GM20000 (cell line): ENCODE measurements around the gene SGTA.

ENCODE experiments used
- DNase-seq: peaks from one replicate; pipeline ENCODE4 v3.0.0; 2012; ENCODE audit warnings: low spot score
- CTCF ChIP-seq: IDR thresholded peaks from 2 replicates; pipeline ENCODE4 v1.5.1; 2012; ENCODE audit warnings: mild to moderate bottlenecking, control low read depth; ENCODE audit errors: extremely low read depth, missing control alignments

The SGTA gene

GRCh38 chr19:2790557-2791271, 7.6 kb upstream of the SGTA start:
- no peak for TF ChIP-seq CTCF
- no peak for DNase-seq

- no peak for TF ChIP-seq CTCF
- no peak for DNase-seq
Measured at GRCh38 chr19:2790194-2790556, 7.1 kb upstream of the SGTA start.

GRCh38 chr19:2788237-2788636, 5.2 kb upstream of the SGTA start:
- DNase-seq: no peak
- TF ChIP-seq CTCF: no peak

- no peak for DNase-seq
- no peak for TF ChIP-seq CTCF
Measured at GRCh38 chr19:2787115-2787514, 4.0 kb upstream of the SGTA start.

- peak; percentile 98 for DNase-seq
Measured at GRCh38 chr19:2785244-2785997, 2.3 kb upstream of the SGTA start, which contains the start of gene THOP1. Gene THOP1 (plus strand): TSS chr19:2785503. CDS start chr19:2785663, 160 bp downstream.

GRCh38 chr19:2783781-2784145, 690 bp upstream of the SGTA start:
- no peak for DNase-seq
- TF ChIP-seq CTCF: no peak

More at GRCh38 chr19:2785244-2785997, 2.3 kb upstream of the SGTA start, which contains the start of gene THOP1:
- TF ChIP-seq CTCF: no peak

- no peak for DNase-seq
Measured at GRCh38 chr19:2782329-2782935, 641 bp downstream of the SGTA start.

More at GRCh38 chr19:2782329-2782935, 641 bp downstream of the SGTA start:
- TF ChIP-seq CTCF: no peak
